Measurements from ENCODE around the gene RPL26.

GRCh38 chr17:8413328-8413727 is 30.3 kb upstream of the RPL26 start:
- TF ChIP-seq POLR2A (IDR thresholded peaks at IDR 0.05; ENCODE audit: low read depth, low read length) (no peak), POLR2AphosphoS5 (IDR thresholded peaks at IDR 0.05; ENCODE audit: low read depth, low read length) (no peak), TAF1 (IDR thresholded peaks at IDR 0.05; ENCODE audit: borderline replicate concordance, low read depth, low read length) (no peak)

Data from GM12892 (cell line).